ENCODE results near the gene UMODL1. TPM values are rescaled to one million over a fixed set of nuclear protein-coding genes. Genes with fewer than 3 reads are reported as not detected.

UMODL1 gene
- total and polyA plus RNA-seq, 2 donors (not counting 3 experiments of a cell fraction or from before 2014, with no cell fraction given), result not detected

- dilution Hi-C loops (cut with MboI; ENCODE audit: extremely low pct_ligation_motif_present, low sequenced_read_pairs), result no loop called here
- Histone ChIP-seq H4K20me1 (replicated peaks; ENCODE audit: control insufficient read depth, extremely low read depth, insufficient read depth, low read length) (no peaks in the 10 kb centered on the region), H2AFZ (ENCODE audit: low read depth, low read length) (no peak overlapping the region), H3K27me3 (ENCODE audit: control insufficient read depth in 2 of 2, insufficient read depth in 2 of 2, low read length in 2 of 2) (no peaks in the 10 kb centered on the region), H3K9ac (replicated peaks; ENCODE audit: extremely low read depth, insufficient read depth, low read length) (no peak overlapping the region), H3K36me3 (ENCODE audit: control insufficient read depth in 2 of 2, extremely low read depth in 1 of 2, insufficient read depth in 2 of 2, low read length in 2 of 2) (no peaks in the 10 kb centered on the region), H3K4me3 (replicated peaks in 1 of 3; ENCODE audit: insufficient read depth in 1 of 3, low read depth in 1 of 3, low read length in 3 of 3) (no peak overlapping the region), H3K9me1 (replicated peaks; ENCODE audit: control insufficient read depth, extremely low read depth, insufficient read depth, low read length) (no peaks in the 10 kb centered on the region), H3K4me1 (ENCODE audit: control insufficient read depth, extremely low read depth, insufficient read depth, low read length) (peaks cover 19% of the 10 kb centered on the region), H3K79me2 (ENCODE audit: control insufficient read depth, insufficient read depth, low read length) (no peaks in the 10 kb centered on the region), H3K27ac (ENCODE audit: insufficient read depth, low read depth, low read length) (peak overlapping the region; percentile 59), H3K4me2 (ENCODE audit: insufficient read depth, low read length) (no peak overlapping the region), H3K9me3 (replicated peaks; ENCODE audit: control insufficient read depth, insufficient read depth, low read length) (no peaks in the 10 kb centered on the region)
- intact Hi-C loops (cut with micrococcal nuclease), result no loop called here
- DNase-seq (ENCODE audit: low read depth, low spot score) (peak; percentile 62), FAIRE-seq (peak; percentile 90)
- ChIA-PET POLR2A (no interaction called here), CTCF (interaction anchor here (0.9 to 1.5 kb wide), 6 partner anchors 15 to 231 kb away, joined by 3 to 9 read pairs (median 4); no protein-coding TSS in a partner anchor)
- TF ChIP-seq POLR2A (IDR thresholded peaks at IDR 0.05; ENCODE audit: low read depth, low read length) (no peak), EZH2 (IDR thresholded peaks at IDR 0.05; ENCODE audit: borderline replicate concordance, low read depth, low read length, severe bottlenecking) (no peak), CTCF (IDR thresholded peaks at IDR 0.05; ENCODE audit: extremely low read depth in 1 of 2, insufficient read depth in 1 of 2, low read depth in 1 of 2, low read length in 2 of 2) (no peak), MAX (IDR thresholded peaks at IDR 0.05; ENCODE audit: insufficient read depth, insufficient read length) (peak; percentile 88), MYC (IDR thresholded peaks at IDR 0.05; ENCODE audit: low read depth, low read length) (peak; percentile 41), JUN (IDR thresholded peaks at IDR 0.05; ENCODE audit: borderline replicate concordance, insufficient read depth, insufficient read length, low read depth) (peak; percentile 23), POLR2AphosphoS5 (IDR thresholded peaks at IDR 0.05; ENCODE audit: insufficient read depth, low read depth, low read length) (no peak), FOS (IDR thresholded peaks at IDR 0.05; ENCODE audit: borderline replicate concordance, insufficient read depth, low read length) (peak; percentile 47), GATA2 (IDR thresholded peaks at IDR 0.05; ENCODE audit: insufficient read depth, insufficient read length, low read depth, low read length) (no peak)
- no TSS peak for BruUV-seq (replicated peaks)
These were observed 23.1 kb upstream of the UMODL1 start for GRCh38 chr21:42047821-42048613.

Data from endothelial cell of umbilical vein (primary cell).